Urinary bladder (tissue), 4 donors: ENCODE results near the gene TMEM179. TPM values are rescaled to one million over a fixed set of nuclear protein-coding genes. Genes with fewer than 3 reads are reported as not detected.

Source experiments
- DNase-seq: peaks from one replicate; pipeline ENCODE4 v3.0.0-alpha.2; 2015; ENCODE audit errors: extremely low spot score
- H3K27ac ChIP-seq: one replicate; pipeline ENCODE4 v1.5.1; 2013; ENCODE audit warnings: low read depth, mild to moderate bottlenecking, moderate library complexity
- H3K36me3 ChIP-seq: one replicate; pipeline ENCODE4 v1.6.1; 2013; ENCODE audit warnings: mild to moderate bottlenecking, moderate library complexity; ENCODE audit not compliant: insufficient read depth
- H3K4me1 ChIP-seq: one replicate; pipeline ENCODE4 v1.6.1; 2013; ENCODE audit warnings: mild to moderate bottlenecking, moderate library complexity; ENCODE audit not compliant: insufficient read depth
- H3K4me3 ChIP-seq: one replicate; pipeline ENCODE4 v1.5.1; 2013; ENCODE audit warnings: low read depth, low read length
- WGBS: extraction: QIAGEN DNeasy Blood & Tissue Kit; methylation state at CpG from one replicate; pipeline ENCODE4 v1.1.7; 2013; 5-methylcytosine and 5-hydroxymethylcytosine counted together
- polyA plus RNA-seq: library from polyadenylated mRNA; stranded (reverse); fragments of 200-250 nt; gene quantifications from one replicate; pipeline ENCODE4 v1.2.3, GENCODE V29; 2013
- total RNA-seq: library from RNA; depleted of rRNA; stranded (reverse); fragments of >200 nt; gene quantifications from one replicate; pipeline ENCODE4 v1.2.3, GENCODE V29; 2014
- donor health status: healthy with polysubstance abuse.
- donor health status: healthy.

Gene TMEM179
- total and polyA plus RNA-seq, 2 donors, result 1.9 to 3.0 TPM

DNA sequence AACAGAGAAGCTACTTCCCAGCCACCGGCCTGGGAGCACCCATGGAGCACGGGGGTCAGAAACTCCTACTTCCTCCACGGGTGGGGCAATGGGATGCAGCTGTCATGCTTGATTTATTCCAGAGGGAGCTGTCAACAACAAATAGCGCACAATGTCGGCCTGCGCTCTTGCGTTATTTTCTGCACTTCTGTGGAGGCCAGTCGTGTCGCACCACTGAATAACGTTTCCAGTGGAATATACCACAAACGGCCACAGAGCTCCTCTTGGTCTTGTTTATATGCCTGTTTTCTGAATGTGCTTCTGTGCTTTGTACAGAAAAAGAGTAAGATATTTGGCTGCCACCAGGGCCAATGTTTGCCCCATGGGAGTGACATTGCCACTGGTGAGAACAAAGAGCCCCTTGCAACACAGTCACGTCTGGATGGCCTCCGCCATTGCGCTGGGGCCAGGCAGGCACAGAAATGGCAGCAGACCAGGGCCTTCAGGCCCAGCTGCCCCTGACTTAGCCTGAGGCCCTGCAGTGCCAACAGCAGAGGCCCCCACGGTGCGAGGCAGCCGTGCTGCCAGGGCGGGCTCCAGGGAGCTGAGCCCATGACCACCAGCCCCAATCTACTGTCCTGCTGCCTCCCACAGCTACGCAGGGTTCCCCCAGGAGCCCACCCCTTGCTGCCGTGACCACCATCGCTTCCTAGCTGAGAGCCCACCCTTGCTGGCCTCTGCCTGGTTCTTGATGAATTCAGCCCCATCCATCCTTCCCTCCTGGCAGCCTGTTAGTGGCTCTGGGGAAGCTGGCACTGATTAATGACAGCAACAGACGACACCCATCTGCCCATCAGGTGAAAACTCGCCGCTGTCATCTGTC, 28.9 kb upstream of the TMEM179 start:
- DNase-seq, result no peak
- no peak overlapping the region for H3K27ac ChIP-seq

GRCh38 chr14:104632781-104633180, 28.2 kb upstream of the TMEM179 start:
- 86% methylated on average over 9 of the region's 9 CpGs for WGBS
- Histone ChIP-seq H3K27ac (no peak overlapping the region), H3K4me3 (no peak overlapping the region), H3K4me1 (no peaks in the 10 kb centered on the region), H3K36me3 (no peaks in the 10 kb centered on the region)
- no peak for DNase-seq

More for the DNA sequence above, 28.9 kb upstream of the TMEM179 start:
- no peaks in the 10 kb centered on the region for H3K4me1 ChIP-seq
- H3K4me3 ChIP-seq, result no peak overlapping the region
- no peaks in the 10 kb centered on the region for H3K36me3 ChIP-seq
- 79% methylated on average over 24 of the region's 24 CpGs for WGBS

DNA sequence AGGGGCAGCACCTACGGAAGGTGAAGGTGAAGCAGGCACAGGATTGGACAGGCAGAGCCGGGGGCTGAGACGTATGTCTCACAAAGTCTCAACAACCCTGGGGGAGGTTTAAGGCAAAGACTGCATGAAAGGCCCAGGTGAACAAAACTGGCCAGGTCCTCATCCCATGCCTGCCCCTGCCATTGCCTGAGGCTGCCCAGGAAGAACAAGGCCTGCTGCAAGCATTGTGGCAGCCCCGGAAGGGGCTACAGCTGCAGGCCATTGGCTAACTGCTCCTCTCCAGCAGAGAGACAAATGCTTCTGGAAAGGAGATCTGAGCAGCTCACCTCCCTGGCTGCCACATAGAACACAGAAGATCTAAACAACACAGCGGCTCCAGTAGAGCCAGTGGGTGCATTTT, 20.4 kb upstream of the TMEM179 start:
- no peaks in the 10 kb centered on the region for H3K4me1 ChIP-seq
- WGBS, result 58% methylated on average over 5 of the region's 5 CpGs
- no peak overlapping the region for H3K27ac ChIP-seq
- no peak overlapping the region for H3K4me3 ChIP-seq
- no peaks in the 10 kb centered on the region for H3K36me3 ChIP-seq
- DNase-seq, result no peak

GRCh38 chr14:104614126-104614812, 9.7 kb upstream of the TMEM179 start:
- no peak overlapping the region for H3K27ac ChIP-seq
- 71% methylated on average over 4 of the region's 4 CpGs for WGBS
- H3K4me1 ChIP-seq, result no peaks in the 10 kb centered on the region
- no peak for DNase-seq
- H3K4me3 ChIP-seq, result no peak overlapping the region
- no peaks in the 10 kb centered on the region for H3K36me3 ChIP-seq

GRCh38 chr14:104611881-104612280, 7.3 kb upstream of the TMEM179 start:
- no peak for DNase-seq
- 55% methylated on average over 8 of the region's 8 CpGs for WGBS
- H3K4me1 ChIP-seq, result no peaks in the 10 kb centered on the region
- no peak overlapping the region for H3K4me3 ChIP-seq
- H3K27ac ChIP-seq, result no peak overlapping the region
- H3K36me3 ChIP-seq, result no peaks in the 10 kb centered on the region

- 62% methylated on average over 4 of the region's 4 CpGs for WGBS
- H3K4me1 ChIP-seq, result no peaks in the 10 kb centered on the region
- no peak for DNase-seq
- no peaks in the 10 kb centered on the region for H3K36me3 ChIP-seq
- no peak overlapping the region for H3K4me3 ChIP-seq
- H3K27ac ChIP-seq, result no peak overlapping the region
Observed at GRCh38 chr14:104610749-104611310, 6.3 kb upstream of the TMEM179 start.

GRCh38 chr14:104609666-104610065, 5.1 kb upstream of the TMEM179 start:
- no peaks in the 10 kb centered on the region for H3K4me1 ChIP-seq
- 83% methylated on average over 7 of the region's 7 CpGs for WGBS
- DNase-seq, result no peak

GRCh38 chr14:104603711-104604401, 716 bp downstream of the TMEM179 start:
- no peaks in the 10 kb centered on the region for H3K4me1 ChIP-seq
- DNase-seq, result no peak
- H3K36me3 ChIP-seq, result no peaks in the 10 kb centered on the region
- no peak overlapping the region for H3K4me3 ChIP-seq
- 28% methylated on average over 32 of the region's 32 CpGs for WGBS
- H3K27ac ChIP-seq, result no peak overlapping the region

More at GRCh38 chr14:104609666-104610065, 5.1 kb upstream of the TMEM179 start:
- Histone ChIP-seq H3K4me3 (no peak overlapping the region), H3K36me3 (no peaks in the 10 kb centered on the region), H3K27ac (no peak overlapping the region)

DNA sequence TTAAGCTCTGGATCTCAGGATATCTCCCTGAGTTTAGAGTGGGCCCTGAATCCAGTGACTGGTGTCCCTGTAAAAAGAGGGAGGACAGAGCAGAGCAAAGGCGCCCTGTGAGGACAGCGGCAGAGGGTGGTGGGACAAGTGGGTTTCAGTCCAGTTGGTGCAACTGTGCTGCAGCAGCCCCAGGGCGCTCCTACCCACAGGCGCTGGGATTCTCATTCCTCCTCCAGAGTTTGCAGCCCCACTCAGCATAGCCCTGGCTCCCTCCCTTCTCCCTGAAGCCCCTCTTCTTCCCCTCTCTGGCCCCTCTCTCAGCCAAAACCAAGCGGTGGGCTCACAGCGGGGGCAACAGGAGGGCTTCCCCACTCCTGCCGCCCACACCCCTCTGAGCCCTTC, 1.6 kb downstream of the TMEM179 start:
- Histone ChIP-seq H3K36me3 (no peaks in the 10 kb centered on the region), H3K27ac (no peak overlapping the region), H3K4me3 (no peak overlapping the region), H3K4me1 (no peaks in the 10 kb centered on the region)
- 82% methylated on average over 7 of the region's 7 CpGs for WGBS
- no peak for DNase-seq

GRCh38 chr14:104602315-104602932, 2.1 kb downstream of the TMEM179 start:
- Histone ChIP-seq H3K36me3 (no peaks in the 10 kb centered on the region), H3K4me1 (no peaks in the 10 kb centered on the region), H3K27ac (no peak overlapping the region), H3K4me3 (no peak overlapping the region)
- 91% methylated on average over 11 of the region's 11 CpGs for WGBS
- DNase-seq, result no peak

GRCh38 chr14:104601786-104602185, 2.8 kb downstream of the TMEM179 start:
- WGBS, result 40% methylated on average over 9 of the region's 9 CpGs
- H3K4me1 ChIP-seq, result no peaks in the 10 kb centered on the region

DNA sequence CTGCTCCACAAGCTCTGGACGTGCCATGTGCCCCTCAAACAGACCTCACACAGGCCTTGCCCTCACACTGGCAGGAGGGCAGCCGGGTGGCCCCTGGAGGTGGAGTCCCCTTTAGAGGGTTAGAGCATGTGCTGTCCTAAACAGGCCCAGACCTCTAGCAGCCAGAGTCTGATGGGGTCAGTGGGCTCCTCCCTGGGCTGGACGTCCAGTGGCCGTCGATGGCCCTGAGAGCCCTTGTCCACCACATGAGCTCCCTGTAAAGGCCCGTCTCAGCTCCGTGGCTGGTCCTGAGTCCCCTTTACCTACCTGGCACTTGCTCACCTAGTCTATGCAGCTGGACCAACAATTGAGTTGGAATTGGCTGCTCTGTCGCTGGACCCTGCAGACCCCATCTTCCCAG, 3.8 kb downstream of the TMEM179 start:
- H3K4me1 ChIP-seq, result no peaks in the 10 kb centered on the region
- 88% methylated on average over 8 of the region's 8 CpGs for WGBS
- no peaks in the 10 kb centered on the region for H3K36me3 ChIP-seq
- no peak for DNase-seq
- H3K27ac ChIP-seq, result no peak overlapping the region
- H3K4me3 ChIP-seq, result no peak overlapping the region

More at GRCh38 chr14:104601786-104602185, 2.8 kb downstream of the TMEM179 start:
- Histone ChIP-seq H3K27ac (no peak overlapping the region), H3K4me3 (no peak overlapping the region), H3K36me3 (no peaks in the 10 kb centered on the region)
- DNase-seq, result no peak

- 31% methylated on average over 14 of the region's 14 CpGs for WGBS
- no peak overlapping the region for H3K4me3 ChIP-seq
- no peaks in the 10 kb centered on the region for H3K4me1 ChIP-seq
- no peak overlapping the region for H3K27ac ChIP-seq
- no peaks in the 10 kb centered on the region for H3K36me3 ChIP-seq
- DNase-seq, result no peak
Observed at GRCh38 chr14:104600141-104600643, 4.4 kb downstream of the TMEM179 start.
